Left lung (tissue), 10 donors: ENCODE data around the gene CES3. TPM values are rescaled to one million over a fixed set of nuclear protein-coding genes. Genes with fewer than 3 reads are reported as not detected.

Source experiments
- ATAC-seq: fragments of 200-7000 bp; cut with Tn5 transposase; one replicate; pipeline ENCODE4 v1.9.1; 2020; ENCODE audit warnings: moderate library complexity
- DNase-seq, 4 donors: peaks; one replicate each; pipeline ENCODE4 v3.0.0-alpha.2; 2013 to 2020
- H3K27ac ChIP-seq, 2 donors: fragments of 200-600 bp; sonication (generic) in 1 of 2; one replicate each; pipeline versions ENCODE4 v1.5.0 to v1.8.0; 2020 to 2021
- H3K27me3 ChIP-seq, 2 donors: fragments of 200-600 bp; sonication (generic) in 1 of 2; one replicate each; pipeline versions ENCODE4 v1.5.0 to v1.8.0; 2020 to 2021
- H3K36me3 ChIP-seq, 2 donors: fragments of 200-600 bp; sonication (generic) in 1 of 2; one replicate each; pipeline versions ENCODE4 v1.5.0 to v1.8.0; 2020 to 2021
- H3K4me1 ChIP-seq, 2 donors: fragments of 200-600 bp; one replicate each; pipeline ENCODE4 v1.8.0; 2021
- H3K4me3 ChIP-seq, 2 donors: fragments of 200-600 bp; sonication (generic) in 1 of 2; one replicate each; pipeline versions ENCODE4 v1.5.0 to v1.8.0; 2020 to 2021; ENCODE audit warnings: mild to moderate bottlenecking in 1 of 2
- H3K9me3 ChIP-seq, 2 donors: fragments of 200-600 bp; sonication (generic) in 1 of 2; one replicate each; pipeline versions ENCODE4 v1.5.0 to v1.8.0; 2020 to 2021
- intact Hi-C, 2 donors: fragments of 100-400 bp; cut with DNase I; formaldehyde crosslinking; loops; one replicate each; pipeline versions ENCODE4 v1.11.2 to v1.14.2; 2022
- polyA plus RNA-seq, 6 donors: library from polyadenylated mRNA; unstranded; fragments of 120-200 nt; gene quantifications; one replicate each; pipeline ENCODE4 v1.2.1, GENCODE V29; 2013; ENCODE audit not compliant: insufficient read length in 6 of 6
- total RNA-seq, 2 donors: library from RNA; stranded (reverse); fragmentation: NEBNext Ultra II Directional; extraction: Animal tissue kit (Norgen Biotek cat#: 25700); gene quantifications; one replicate each; pipeline ENCODE4 v1.2.1, GENCODE V29; 2021
- TF ChIP-seq, protein P1 (sequence below), 2 donors: fragments of 200-600 bp; sonication (generic) in 1 of 2; IDR thresholded peaks; one replicate each; pipeline versions ENCODE4 v1.5.0 to v1.8.0; 2021; ENCODE audit warnings: antibody characterized with exemption in 2 of 2
- donor health status: DM: no; HTN: yes; CAD: no.
- donor health status: DM: no; HTN: no; CAD: no.

The CES3 gene
- total and polyA plus RNA-seq, 8 donors, result 0.79 to 5.3 (median 4.2) TPM

GRCh38 chr16:66975302-66975893 is 14.3 kb downstream of the CES3 start:
- H3K9me3 ChIP-seq, result no peaks in the 10 kb centered on the region
- H3K27me3 ChIP-seq, result peaks cover 0 to 8% of the 10 kb centered on the region in 2 donors
- intact Hi-C loops, result loop anchor here in 1 of 2 donors (5.0 to 10.0 kb wide), 2 partner anchors 182 to 209 kb away; partner anchors contain the start of genes FBXL8, MATCAP1 and TRADD
- DNase-seq (no peak), ATAC-seq (no peak)
- H3K27ac ChIP-seq, result no peak overlapping the region
- H3K36me3 ChIP-seq, result no peaks in the 10 kb centered on the region
- TF ChIP-seq, protein P1, sequence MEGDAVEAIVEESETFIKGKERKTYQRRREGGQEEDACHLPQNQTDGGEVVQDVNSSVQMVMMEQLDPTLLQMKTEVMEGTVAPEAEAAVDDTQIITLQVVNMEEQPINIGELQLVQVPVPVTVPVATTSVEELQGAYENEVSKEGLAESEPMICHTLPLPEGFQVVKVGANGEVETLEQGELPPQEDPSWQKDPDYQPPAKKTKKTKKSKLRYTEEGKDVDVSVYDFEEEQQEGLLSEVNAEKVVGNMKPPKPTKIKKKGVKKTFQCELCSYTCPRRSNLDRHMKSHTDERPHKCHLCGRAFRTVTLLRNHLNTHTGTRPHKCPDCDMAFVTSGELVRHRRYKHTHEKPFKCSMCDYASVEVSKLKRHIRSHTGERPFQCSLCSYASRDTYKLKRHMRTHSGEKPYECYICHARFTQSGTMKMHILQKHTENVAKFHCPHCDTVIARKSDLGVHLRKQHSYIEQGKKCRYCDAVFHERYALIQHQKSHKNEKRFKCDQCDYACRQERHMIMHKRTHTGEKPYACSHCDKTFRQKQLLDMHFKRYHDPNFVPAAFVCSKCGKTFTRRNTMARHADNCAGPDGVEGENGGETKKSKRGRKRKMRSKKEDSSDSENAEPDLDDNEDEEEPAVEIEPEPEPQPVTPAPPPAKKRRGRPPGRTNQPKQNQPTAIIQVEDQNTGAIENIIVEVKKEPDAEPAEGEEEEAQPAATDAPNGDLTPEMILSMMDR (IDR thresholded peaks at IDR 0.05), result no peak
- H3K4me1 ChIP-seq, result peaks cover 0 to 4% of the 10 kb centered on the region in 2 donors
- H3K4me3 ChIP-seq, result no peak overlapping the region

GRCh38 chr16:66976746-66977145 is 15.7 kb downstream of the CES3 start:
- ATAC-seq (no peak), DNase-seq (no peak)
- TF ChIP-seq, protein P1 (IDR thresholded peaks at IDR 0.05), result no peak

DNA sequence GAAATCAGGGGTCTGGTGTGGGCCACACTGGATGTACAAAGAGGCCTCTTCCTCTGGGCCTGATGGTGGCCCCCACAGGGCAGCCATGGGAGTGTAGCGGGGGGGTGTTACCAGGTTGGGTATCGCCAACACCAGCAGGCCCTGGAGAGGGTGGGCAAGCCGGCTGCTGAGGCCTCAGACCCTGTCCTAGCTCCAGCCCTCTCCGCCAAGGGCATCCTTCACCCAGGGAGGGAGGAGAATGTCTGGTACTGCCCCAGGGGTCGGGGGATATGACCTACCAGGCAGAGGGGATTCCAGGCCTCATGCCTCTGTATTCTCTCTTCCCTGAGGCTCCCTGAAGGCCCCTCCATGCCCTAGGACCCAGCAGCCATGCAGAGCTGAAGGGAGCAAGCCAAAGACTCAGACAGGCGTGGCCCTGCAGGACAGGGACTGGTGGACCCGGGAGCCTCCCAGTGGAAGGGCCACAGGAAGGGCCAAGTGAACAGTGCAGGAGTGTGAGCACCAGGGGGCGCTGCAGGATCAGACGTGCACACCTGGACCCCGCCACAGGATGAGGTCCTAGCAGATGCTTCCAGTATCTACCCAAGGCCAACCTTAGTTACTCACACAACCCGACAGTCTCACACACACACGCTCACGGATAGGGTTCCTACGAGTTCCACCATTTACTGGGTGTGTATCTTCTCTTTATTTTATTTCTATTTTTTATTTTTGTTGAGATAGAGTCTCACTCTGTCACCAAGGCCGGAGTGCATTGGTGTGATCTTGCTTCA is 16.5 kb downstream of the CES3 start:
- ATAC-seq, result peak; percentile 97
- TF ChIP-seq, protein P1 (IDR thresholded peaks at IDR 0.05), result peak; percentile 92 to 98

More at GRCh38 chr16:66976746-66977145, 15.7 kb downstream of the CES3 start:
- no peaks in the 10 kb centered on the region for H3K36me3 ChIP-seq
- H3K4me3 ChIP-seq, result no peak overlapping the region
- no peaks in the 10 kb centered on the region for H3K9me3 ChIP-seq
- H3K27ac ChIP-seq, result no peak overlapping the region
- peaks cover 0 to 8% of the 10 kb centered on the region in 2 donors for H3K27me3 ChIP-seq
- intact Hi-C loops, result loop anchor here in 1 of 2 donors (5.0 to 10.0 kb wide), 2 partner anchors 181 to 208 kb away; partner anchors contain the start of genes FBXL8, MATCAP1 and TRADD
- peaks cover 0 to 4% of the 10 kb centered on the region in 2 donors for H3K4me1 ChIP-seq

DNA sequence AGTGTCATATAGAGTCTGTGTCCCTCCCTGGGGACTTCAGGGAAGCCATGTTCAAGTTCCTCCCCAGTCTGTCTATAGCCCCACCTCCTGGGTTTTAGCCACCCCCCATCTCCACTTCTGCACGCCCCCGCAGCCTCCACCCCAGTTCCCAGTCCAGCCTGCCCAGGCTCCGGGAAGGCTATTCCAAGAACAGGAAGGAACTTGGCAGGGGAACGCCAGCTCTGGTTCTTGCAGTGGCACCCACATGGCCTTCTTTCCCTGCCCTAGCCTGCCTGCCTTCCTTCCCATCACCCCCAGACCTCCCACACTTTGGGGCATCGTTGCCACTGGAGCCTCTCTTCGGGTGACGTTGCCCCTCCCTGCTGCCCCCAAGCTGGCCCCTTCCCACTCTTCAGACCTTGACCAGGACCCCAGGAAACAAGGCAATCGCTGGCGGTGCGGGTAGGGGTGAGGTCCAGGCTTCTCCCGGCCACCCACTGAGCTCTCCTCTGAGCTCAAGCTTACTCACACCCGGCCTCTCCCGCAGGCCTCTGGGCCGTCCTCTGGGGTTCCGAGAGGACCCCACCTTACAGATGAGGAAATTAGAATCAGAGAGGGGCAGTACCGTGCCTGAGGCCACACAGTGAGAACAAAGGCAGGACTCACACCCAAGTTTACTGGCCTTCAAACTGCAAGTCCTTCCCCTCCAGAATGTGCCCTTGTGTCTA is 18.1 kb downstream of the CES3 start:
- TF ChIP-seq, protein P1 (IDR thresholded peaks at IDR 0.05), result no peak
- intact Hi-C loops, result loop anchor here in 1 of 2 donors (5.0 to 10.0 kb wide), 2 partner anchors 178 to 206 kb away; partner anchors contain the start of genes FBXL8, MATCAP1 and TRADD
- H3K9me3 ChIP-seq, result no peaks in the 10 kb centered on the region
- ATAC-seq (peak; percentile 69), DNase-seq (peak in 1 of 4 donors; percentile 74)
- H3K36me3 ChIP-seq, result no peaks in the 10 kb centered on the region
- H3K4me1 ChIP-seq, result peaks cover 0 to 4% of the 10 kb centered on the region in 2 donors
- peaks cover 0 to 8% of the 10 kb centered on the region in 2 donors for H3K27me3 ChIP-seq
- no peak overlapping the region for H3K4me3 ChIP-seq
- peak overlapping the region in 1 of 2 donors; percentile 13 for H3K27ac ChIP-seq

More for the DNA sequence above, 16.5 kb downstream of the CES3 start:
- peak; percentile 63 to 97 (median 87) for DNase-seq
- peaks cover 0 to 8% of the 10 kb centered on the region in 2 donors for H3K27me3 ChIP-seq
- peaks cover 0 to 4% of the 10 kb centered on the region in 2 donors for H3K4me1 ChIP-seq
- H3K4me3 ChIP-seq, result no peak overlapping the region
- H3K36me3 ChIP-seq, result no peaks in the 10 kb centered on the region
- no peaks in the 10 kb centered on the region for H3K9me3 ChIP-seq
- no peak overlapping the region for H3K27ac ChIP-seq
- intact Hi-C loops, result loop anchor here in 1 of 2 donors (5.0 to 10.0 kb wide), 2 partner anchors 180 to 207 kb away; partner anchors contain the start of genes FBXL8, MATCAP1 and TRADD
